Measurements from ENCODE around the gene ARAP3. TPM values are rescaled to one million over a fixed set of nuclear protein-coding genes. Genes with fewer than 3 reads are reported as not detected.

ARAP3 gene
- total and polyA plus RNA-seq, 9 of the 15 experiments (the other 6 are each of a cell fraction or from before 2014, with no cell fraction given), result 0.83 to 25.7 (median 6.4) TPM

DNA sequence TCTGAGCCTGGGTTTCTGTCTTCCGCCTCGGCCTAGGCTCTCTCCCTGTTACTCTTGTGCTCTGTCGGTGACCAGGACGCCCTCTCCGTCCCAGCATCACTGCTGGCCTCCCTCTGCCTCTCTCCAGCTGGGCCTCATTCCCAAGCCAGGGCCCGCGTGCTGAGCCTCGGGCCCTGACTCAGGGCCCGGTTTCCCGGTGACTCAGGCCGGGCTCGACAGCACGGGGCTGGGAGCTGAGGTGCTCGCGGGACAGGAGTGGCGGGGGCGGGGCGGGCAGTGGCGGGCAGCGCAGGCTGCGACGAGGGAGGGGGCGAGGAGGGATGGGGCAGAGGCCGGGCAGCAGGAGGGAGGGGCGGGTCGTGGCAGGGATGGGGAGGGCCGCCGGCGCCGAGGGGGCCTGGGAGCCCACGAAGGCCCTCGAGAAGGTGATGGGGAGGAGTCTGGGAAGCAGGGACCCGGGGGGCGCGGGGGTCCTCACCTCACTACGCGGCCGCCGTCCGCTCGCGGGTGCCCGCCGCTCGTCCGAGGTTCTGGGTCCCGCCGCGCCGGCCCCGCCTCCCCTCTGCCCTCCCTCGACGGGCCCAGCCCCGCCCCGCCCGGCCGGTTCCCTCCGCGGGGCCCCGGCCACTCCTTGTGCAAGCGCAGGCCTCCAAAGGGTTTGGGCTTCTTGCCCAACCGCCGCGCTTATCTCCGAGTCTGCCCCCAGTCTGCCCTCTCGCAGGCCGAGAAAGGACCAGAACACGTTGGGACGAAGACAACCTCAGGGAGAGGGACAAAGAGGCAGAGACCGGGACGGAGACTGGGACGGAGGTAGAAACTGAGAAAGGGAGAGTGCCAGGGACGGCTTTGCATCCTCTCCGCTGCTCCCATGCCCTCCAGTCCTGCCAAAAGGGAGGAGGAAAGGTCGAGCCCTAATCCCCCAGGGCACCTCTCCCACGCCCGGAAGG is at the start of gene ARAP3 (continued):
- no peak for TF ChIP-seq RBM17 (IDR thresholded peaks at IDR 0.05; ENCODE audit: borderline replicate concordance, low read depth, low read length)
- no peak for TF ChIP-seq ZNF174 (CRISPR knock-in tag; IDR thresholded peaks at IDR 0.05)
- TF ChIP-seq, protein P1, sequence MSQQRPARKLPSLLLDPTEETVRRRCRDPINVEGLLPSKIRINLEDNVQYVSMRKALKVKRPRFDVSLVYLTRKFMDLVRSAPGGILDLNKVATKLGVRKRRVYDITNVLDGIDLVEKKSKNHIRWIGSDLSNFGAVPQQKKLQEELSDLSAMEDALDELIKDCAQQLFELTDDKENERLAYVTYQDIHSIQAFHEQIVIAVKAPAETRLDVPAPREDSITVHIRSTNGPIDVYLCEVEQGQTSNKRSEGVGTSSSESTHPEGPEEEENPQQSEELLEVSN (IDR thresholded peaks at IDR 0.05; ENCODE audit: borderline replicate concordance in 1 of 2, extremely low read depth in 1 of 2, insufficient read depth in 1 of 2, insufficient read length in 1 of 2, low read depth in 1 of 2, low read length in 1 of 2, poor library complexity in 1 of 2, severe bottlenecking in 1 of 2), result peak; percentile 75 to 95
- TF ChIP-seq SAFB2 (IDR thresholded peaks at IDR 0.05; ENCODE audit: borderline replicate concordance, low read depth, low read length, severe bottlenecking), result no peak
- TF ChIP-seq KLF6 (CRISPR knock-in tag; IDR thresholded peaks at IDR 0.05; ENCODE audit: borderline replicate concordance), result peak; percentile 50; the same call in 1 of the 2 replicates
- peak; percentile 27; the same call in 1 of the 2 replicates for TF ChIP-seq HIVEP1 (CRISPR knock-in tag; IDR thresholded peaks at IDR 0.05)
- peak; percentile 40 for TF ChIP-seq EGR1 (conservative IDR thresholded peaks at IDR 0.05)
- TF ChIP-seq ESRRB (CRISPR knock-in tag; IDR thresholded peaks at IDR 0.05; ENCODE audit: borderline replicate concordance), result no peak
- TF ChIP-seq KHSRP (IDR thresholded peaks at IDR 0.05), result no peak
- TF ChIP-seq CBFA2T2 (conservative IDR thresholded peaks at IDR 0.05), result no peak
- TF ChIP-seq FOXJ3 (CRISPR knock-in tag; IDR thresholded peaks at IDR 0.05), result no peak
- TF ChIP-seq CHD2 (IDR thresholded peaks at IDR 0.05; ENCODE audit: low read depth, low read length), result no peak
- TF ChIP-seq SOX6 (IDR thresholded peaks at IDR 0.05), result no peak
- TF ChIP-seq, protein P2, sequence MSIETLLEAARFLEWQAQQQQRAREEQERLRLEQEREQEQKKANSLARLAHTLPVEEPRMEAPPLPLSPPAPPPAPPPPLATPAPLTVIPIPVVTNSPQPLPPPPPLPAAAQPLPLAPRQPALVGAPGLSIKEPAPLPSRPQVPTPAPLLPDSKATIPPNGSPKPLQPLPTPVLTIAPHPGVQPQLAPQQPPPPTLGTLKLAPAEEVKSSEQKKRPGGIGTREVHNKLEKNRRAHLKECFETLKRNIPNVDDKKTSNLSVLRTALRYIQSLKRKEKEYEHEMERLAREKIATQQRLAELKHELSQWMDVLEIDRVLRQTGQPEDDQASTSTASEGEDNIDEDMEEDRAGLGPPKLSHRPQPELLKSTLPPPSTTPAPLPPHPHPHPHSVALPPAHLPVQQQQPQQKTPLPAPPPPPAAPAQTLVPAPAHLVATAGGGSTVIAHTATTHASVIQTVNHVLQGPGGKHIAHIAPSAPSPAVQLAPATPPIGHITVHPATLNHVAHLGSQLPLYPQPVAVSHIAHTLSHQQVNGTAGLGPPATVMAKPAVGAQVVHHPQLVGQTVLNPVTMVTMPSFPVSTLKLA (conservative IDR thresholded peaks at IDR 0.05), result peak in 1 of 2 experiments; percentile 29; a peak in 1 of 4 replicates
- TF ChIP-seq TAF7 (tag; IDR thresholded peaks at IDR 0.05), result peak; percentile 28; the same call in 1 of the 2 replicates
- peak in 1 of 2 experiments; percentile 48; a peak in 1 of 4 replicates for TF ChIP-seq TBL1XR1 (IDR thresholded peaks at IDR 0.05; ENCODE audit: low read length in 2 of 2)
- no peak for TF ChIP-seq POLR3A (IDR thresholded peaks at IDR 0.05; ENCODE audit: borderline replicate concordance, extremely low read depth, insufficient read depth, insufficient read length)
- peak in 1 of 2 experiments; percentile 68; a peak in 1 of 4 replicates for TF ChIP-seq ETV6 (IDR thresholded peaks at IDR 0.05; ENCODE audit: borderline replicate concordance in 1 of 2, low read depth in 2 of 2, low read length in 1 of 2)
- TF ChIP-seq ETV6 (CRISPR knock-in tag; IDR thresholded peaks at IDR 0.05; ENCODE audit: borderline replicate concordance), result no peak
- TF ChIP-seq KLF16 (IDR thresholded peaks at IDR 0.05), result no peak
- no peak for TF ChIP-seq PTTG1 (tag; IDR thresholded peaks at IDR 0.05; ENCODE audit: low read depth)
- TF ChIP-seq CBX2 (IDR thresholded peaks at IDR 0.05; ENCODE audit: insufficient read depth, low read length, poor library complexity, severe bottlenecking), result no peak
- peak; percentile 31; the same call in 1 of the 2 replicates for TF ChIP-seq SMARCA4 (IDR thresholded peaks at IDR 0.05)
- TF ChIP-seq MTA3 (IDR thresholded peaks at IDR 0.05; ENCODE audit: borderline replicate concordance), result peak; percentile 55
- peak; percentile 64; the same call in 1 of the 2 replicates for TF ChIP-seq DMBX1 (CRISPR knock-in tag; IDR thresholded peaks at IDR 0.05; ENCODE audit: borderline replicate concordance)
- no peak for TF ChIP-seq BRD4 (IDR thresholded peaks at IDR 0.05)

All from K562 (cell line).